NCI-H2227 (cell line): ENCODE data around the gene ARHGEF40.

ENCODE experiments used
- DNase-seq: peaks from one replicate; lab custom pipeline; 2025; ENCODE audit not compliant: unreplicated experiment; lab: John Stamatoyannopoulos, UW

The ARHGEF40 gene

GRCh38 chr14:21113369-21113768 is 43.3 kb downstream of the ARHGEF40 start:
- DNase-seq, result no peak

- no peak for DNase-seq
Observed at GRCh38 chr14:21118933-21119332, 48.8 kb downstream of the ARHGEF40 start.

- no peak for DNase-seq
Observed at GRCh38 chr14:21120686-21121085, 50.6 kb downstream of the ARHGEF40 start.

GRCh38 chr14:21121122-21121521 is 51.0 kb downstream of the ARHGEF40 start:
- no peak for DNase-seq

GRCh38 chr14:21123429-21123828 is 53.3 kb downstream of the ARHGEF40 start:
- no peak for DNase-seq

- DNase-seq, result no peak
Observed at GRCh38 chr14:21133901-21134300, 63.8 kb downstream of the ARHGEF40 start.

GRCh38 chr14:21136024-21136423 is 65.9 kb downstream of the ARHGEF40 start:
- DNase-seq, result peak; percentile 32
